H1 (cell line): ENCODE data around the gene NUP188. TPM values are rescaled to one million over a fixed set of nuclear protein-coding genes. Genes with fewer than 3 reads are reported as not detected.

Source experiments
- ASH2L ChIP-seq: fragments of 200-600, 300-600 bp; sonication (generic); IDR thresholded peaks from one replicate; pipeline ENCODE4 v1.7.1; 2017; ENCODE audit warnings: low read length
- CHD2 ChIP-seq: IDR thresholded peaks from 2 replicates; pipeline ENCODE4 v1.6.1; 2012; ENCODE audit warnings: low read length, improper control_type of control experiment
- polyA plus RNA-seq, 7 experiments: library from polyadenylated mRNA; depleted of rRNA in 3 of 7; stranded (reverse) in 5 of 7; unstranded in 2 of 7; fragments of >200 nt in 5 of 7; fragments of 200-250 nt in 2 of 7; gene quantifications; 1 replicate in 5 of 7; 2 replicates in 1 of 7; 4 replicates in 1 of 7; pipeline versions ENCODE4 v1.2.1 to v1.2.3, GENCODE V29; 2011 to 2013; ENCODE audit warnings: missing spikeins in 2 of 7, mixed read lengths in 2 of 7
- total RNA-seq: library from RNA; stranded (reverse); fragmentation: NEBNext Ultra II Directional; extraction: Animal tissue kit (Norgen Biotek cat#: 25700); gene quantifications from 2 replicates; pipeline ENCODE4 v1.2.1, GENCODE V29; 2021

Gene NUP188
- total and polyA plus RNA-seq, 2 of the 8 experiments (the other 6 are each of a cell fraction or from before 2014, with no cell fraction given) = 90.1 to 111 TPM

DNA sequence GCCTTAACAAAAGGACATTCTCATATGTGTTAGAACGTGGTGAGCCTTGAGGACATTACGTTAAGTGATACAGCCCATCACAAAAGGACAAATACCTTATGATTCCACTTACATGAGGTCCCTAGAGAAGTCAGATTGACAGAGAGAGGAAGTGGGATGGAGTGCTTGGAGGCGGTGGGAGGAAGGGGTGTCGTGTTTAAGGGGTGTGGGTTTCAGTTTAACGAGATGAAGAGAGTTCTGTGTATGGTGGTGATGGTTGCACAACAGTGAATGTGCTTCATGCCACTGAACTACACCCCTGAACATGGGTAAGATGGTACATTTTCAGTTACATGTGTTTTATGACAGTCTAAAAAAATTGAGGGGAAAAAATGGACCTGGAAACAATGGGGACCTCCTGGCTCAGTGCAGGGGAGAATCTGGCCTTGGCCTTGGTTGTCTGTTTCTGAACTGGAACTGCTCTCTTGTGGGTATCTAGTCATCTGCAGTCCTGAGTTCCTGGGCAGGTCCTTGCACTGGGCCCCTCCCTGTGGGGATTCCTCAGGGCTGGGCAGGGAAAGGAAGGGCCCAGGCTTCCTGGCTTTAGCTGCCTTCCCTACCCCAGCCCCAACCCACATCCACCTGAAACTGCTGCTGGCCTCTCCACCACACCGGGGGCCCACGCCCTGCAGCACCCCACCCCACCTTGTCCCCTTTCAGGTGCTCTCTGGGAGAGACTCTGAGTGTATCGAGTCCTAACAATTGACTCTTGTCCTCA lies 47.8 kb upstream of the NUP188 start (continued):
- no peak for TF ChIP-seq ASH2L
- TF ChIP-seq CHD2 = no peak
- TF ChIP-seq, all 59 proteins: peak for 0
